Nephron (organoid): ENCODE data around the gene YBX1.
"Not testable (repeated sequence)": the region's sequence is repeated elsewhere in the genome, so short reads cannot be mapped to it uniquely, and the experiment has no call there.

Source experiments
- H3K27ac Mint-ChIP-seq, 3 experiments: 2 replicates each; pipeline ENCODE4 v1.8.0; 2020; ENCODE audit warnings: mixed read lengths in 3 of 3, mild to moderate bottlenecking in 2 of 3, moderate library complexity in 1 of 3
- H3K27me3 Mint-ChIP-seq: 2 replicates; pipeline ENCODE4 v1.8.0; 2021; ENCODE audit warnings: low read depth, mild to moderate bottlenecking, moderate library complexity, mixed read lengths
- H3K36me3 Mint-ChIP-seq: 2 replicates; pipeline ENCODE4 v1.8.0; 2020; ENCODE audit warnings: low read depth, mixed read lengths
- H3K4me1 Mint-ChIP-seq: 2 replicates; pipeline ENCODE4 v1.8.0; 2020; ENCODE audit warnings: mixed read lengths
- H3K4me3 Mint-ChIP-seq, 3 experiments: 2 replicates each; pipeline ENCODE4 v1.8.0; 2020; ENCODE audit warnings: mild to moderate bottlenecking in 3 of 3, mixed read lengths in 3 of 3, moderate library complexity in 2 of 3
- H3K9me3 Mint-ChIP-seq: 2 replicates; pipeline ENCODE4 v1.8.0; 2020; ENCODE audit warnings: mixed read lengths
- TF ChIP-seq, protein P1 (sequence below), 3 experiments: fragments of 200-600 bp; sonication (generic); IDR thresholded peaks; one replicate each; pipeline ENCODE4 v1.5.0; 2021; ENCODE audit warnings: antibody characterized with exemption in 3 of 3; ENCODE audit not compliant: unreplicated experiment in 3 of 3

The YBX1 gene

DNA sequence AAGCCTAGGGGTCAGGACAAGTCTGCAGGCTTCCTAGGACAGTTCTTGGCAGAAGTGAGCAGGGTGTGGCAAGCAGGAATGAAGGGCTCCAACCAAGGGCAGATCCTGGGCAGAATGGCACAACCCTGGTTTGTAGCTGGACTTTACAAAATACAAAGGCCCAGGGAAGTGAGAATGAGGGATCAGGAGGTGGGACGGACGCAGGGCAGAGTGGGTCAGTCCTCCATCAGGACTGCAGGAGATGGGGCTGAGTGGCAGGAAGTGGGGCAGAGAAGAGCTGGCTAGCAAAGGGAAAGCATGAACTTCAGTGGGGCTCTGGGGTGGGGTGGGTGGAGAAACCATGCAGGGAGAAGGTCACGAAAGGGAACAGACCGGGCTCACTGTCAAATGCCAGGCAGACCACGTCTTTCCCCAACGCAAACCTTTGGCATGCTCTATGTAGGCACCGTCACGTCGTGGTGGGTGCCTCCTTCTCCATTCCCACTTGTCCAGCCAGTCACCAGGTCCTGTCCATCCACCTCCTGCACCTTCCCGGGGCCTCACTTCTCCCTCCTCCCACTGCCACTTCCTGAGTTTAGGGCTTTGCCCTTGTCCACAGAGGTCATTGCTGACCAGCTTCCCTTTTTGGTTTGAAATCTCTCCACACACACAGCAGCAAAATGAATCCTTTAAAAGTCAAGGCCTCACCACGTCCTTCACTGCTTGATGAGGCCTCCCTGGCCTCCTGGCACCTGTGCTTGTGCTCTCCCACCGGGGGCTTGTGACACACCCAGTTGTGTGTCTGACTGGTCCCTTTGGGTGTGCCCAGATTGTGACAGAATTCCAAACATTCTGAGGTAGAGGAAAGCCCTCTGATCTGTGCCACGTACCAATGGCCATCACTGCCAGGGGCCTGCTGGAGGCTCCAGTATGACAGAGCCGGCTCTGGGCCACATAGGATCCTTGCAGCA, 66.5 kb downstream of the YBX1 start:
- Mint-ChIP-seq H3K4me3 (no peak overlapping the region), H3K4me1 (peaks cover 6% of the 10 kb centered on the region), H3K9me3 (peaks cover 11% of the 10 kb centered on the region), H3K27me3 (peaks cover 3% of the 10 kb centered on the region), H3K36me3 (peaks cover 70% of the 10 kb centered on the region), H3K27ac (no peak overlapping the region)
- TF ChIP-seq, protein P1, sequence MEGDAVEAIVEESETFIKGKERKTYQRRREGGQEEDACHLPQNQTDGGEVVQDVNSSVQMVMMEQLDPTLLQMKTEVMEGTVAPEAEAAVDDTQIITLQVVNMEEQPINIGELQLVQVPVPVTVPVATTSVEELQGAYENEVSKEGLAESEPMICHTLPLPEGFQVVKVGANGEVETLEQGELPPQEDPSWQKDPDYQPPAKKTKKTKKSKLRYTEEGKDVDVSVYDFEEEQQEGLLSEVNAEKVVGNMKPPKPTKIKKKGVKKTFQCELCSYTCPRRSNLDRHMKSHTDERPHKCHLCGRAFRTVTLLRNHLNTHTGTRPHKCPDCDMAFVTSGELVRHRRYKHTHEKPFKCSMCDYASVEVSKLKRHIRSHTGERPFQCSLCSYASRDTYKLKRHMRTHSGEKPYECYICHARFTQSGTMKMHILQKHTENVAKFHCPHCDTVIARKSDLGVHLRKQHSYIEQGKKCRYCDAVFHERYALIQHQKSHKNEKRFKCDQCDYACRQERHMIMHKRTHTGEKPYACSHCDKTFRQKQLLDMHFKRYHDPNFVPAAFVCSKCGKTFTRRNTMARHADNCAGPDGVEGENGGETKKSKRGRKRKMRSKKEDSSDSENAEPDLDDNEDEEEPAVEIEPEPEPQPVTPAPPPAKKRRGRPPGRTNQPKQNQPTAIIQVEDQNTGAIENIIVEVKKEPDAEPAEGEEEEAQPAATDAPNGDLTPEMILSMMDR (IDR thresholded peaks at IDR 0.05; ENCODE audit: unreplicated experiment in 3 of 3) = no peak

DNA sequence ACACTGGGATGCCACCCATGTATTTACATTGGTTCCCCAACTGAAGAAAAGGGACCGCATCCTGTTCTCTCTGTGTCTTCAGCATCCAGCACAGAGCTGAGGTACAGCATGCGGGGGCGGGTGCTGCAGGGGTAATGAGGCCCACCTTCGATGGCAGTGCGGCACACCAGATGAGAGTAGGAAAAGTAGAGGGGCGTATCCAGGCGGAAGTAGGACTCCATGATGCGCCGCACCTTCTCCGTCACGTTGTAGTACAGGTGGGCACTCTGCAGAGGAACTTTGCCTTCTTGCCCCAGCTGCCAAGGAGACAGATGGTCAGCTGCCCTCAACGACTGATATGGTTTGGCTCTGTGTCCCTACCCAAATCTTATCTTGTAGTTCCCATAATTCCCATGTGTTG, 67.8 kb downstream of the YBX1 start:
- no peak overlapping the region for H3K27ac Mint-ChIP-seq
- no peak overlapping the region for H3K4me3 Mint-ChIP-seq
- TF ChIP-seq, protein P1 (IDR thresholded peaks at IDR 0.05; ENCODE audit: unreplicated experiment in 3 of 3) = no peak
- H3K27me3 Mint-ChIP-seq = peaks cover 3% of the 10 kb centered on the region
- peaks cover 81% of the 10 kb centered on the region for H3K36me3 Mint-ChIP-seq
- peaks cover 11% of the 10 kb centered on the region for H3K9me3 Mint-ChIP-seq
- peaks cover 4% of the 10 kb centered on the region for H3K4me1 Mint-ChIP-seq

DNA sequence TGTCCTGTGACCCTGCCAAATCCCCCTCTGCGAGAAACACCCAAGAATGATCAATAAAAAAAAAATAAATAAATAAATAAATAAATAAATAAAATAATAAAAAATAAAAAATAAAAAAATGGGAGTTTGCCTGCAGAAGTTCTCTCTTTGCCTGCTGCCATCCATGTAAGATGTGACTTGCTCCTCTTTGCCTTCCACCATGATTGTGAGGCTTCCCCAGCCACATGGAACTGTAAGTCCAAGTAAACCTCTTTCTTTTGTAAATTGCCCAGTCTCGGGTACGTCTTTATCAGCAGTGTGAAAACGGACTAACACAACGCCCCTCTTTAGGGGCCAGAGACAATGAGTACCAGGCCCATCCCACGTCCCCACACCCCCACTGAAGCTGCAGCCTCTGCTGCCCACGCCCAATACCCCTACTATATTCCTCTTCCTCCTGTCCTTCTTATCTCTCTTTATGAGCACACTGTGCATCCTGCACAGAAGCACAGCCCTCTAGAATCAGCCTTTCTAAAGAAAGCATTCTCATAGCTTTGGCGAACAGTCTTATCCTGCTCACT, 69.4 kb downstream of the YBX1 start:
- not testable (repeated sequence) for H3K27ac Mint-ChIP-seq, H3K27me3 Mint-ChIP-seq

DNA sequence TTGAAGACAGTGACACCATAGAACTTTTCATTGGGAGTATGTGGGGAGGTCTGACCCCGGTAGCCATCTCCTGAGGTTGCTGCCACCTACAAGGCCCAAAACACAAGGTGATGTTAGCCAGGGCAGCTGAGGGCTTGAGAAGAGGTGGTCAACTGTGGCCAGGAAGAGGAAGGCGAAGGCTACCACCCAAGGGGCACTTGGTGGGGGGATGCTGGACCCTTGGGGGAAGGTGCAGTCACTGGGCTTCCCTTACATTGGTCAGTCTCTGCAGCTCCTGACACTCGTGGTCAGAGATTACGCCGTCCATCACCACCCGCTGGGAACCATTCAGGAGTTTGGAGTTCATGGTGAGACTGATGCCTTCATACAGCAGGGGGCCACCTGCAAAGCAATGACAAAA, 70.1 kb downstream of the YBX1 start:
- no peak overlapping the region for H3K27ac Mint-ChIP-seq
- H3K36me3 Mint-ChIP-seq = peaks cover 86% of the 10 kb centered on the region
- H3K27me3 Mint-ChIP-seq = peaks cover 3% of the 10 kb centered on the region
- H3K4me1 Mint-ChIP-seq = peaks cover 4% of the 10 kb centered on the region
- peaks cover 11% of the 10 kb centered on the region for H3K9me3 Mint-ChIP-seq
- no peak overlapping the region for H3K4me3 Mint-ChIP-seq
- TF ChIP-seq, protein P1 (IDR thresholded peaks at IDR 0.05; ENCODE audit: unreplicated experiment in 3 of 3) = no peak

More for the DNA sequence above, 69.4 kb downstream of the YBX1 start:
- peaks cover 85% of the 10 kb centered on the region for H3K36me3 Mint-ChIP-seq
- H3K9me3 Mint-ChIP-seq = peaks cover 11% of the 10 kb centered on the region
- not testable (repeated sequence) for H3K4me3 Mint-ChIP-seq, H3K4me1 Mint-ChIP-seq

DNA sequence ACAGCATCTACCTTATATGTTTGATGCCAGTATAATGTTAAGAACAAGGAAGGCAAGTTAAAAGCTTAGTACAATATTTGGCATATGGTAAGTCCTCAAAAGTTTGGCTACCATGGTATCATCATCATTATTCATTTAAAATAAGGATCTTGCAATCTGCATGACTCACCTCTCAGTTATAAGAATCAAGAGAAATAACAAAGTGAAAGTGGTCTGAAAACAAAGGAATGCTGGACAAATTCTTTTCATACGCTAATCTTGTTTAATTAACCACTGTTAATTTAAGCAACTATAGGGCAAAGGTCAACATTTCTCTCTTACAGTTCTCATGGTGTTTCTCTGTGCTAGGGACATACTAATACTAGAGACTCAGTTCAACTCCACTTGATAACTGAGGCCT, 70.9 kb downstream of the YBX1 start:
- H3K27ac Mint-ChIP-seq = no peak overlapping the region
- H3K4me1 Mint-ChIP-seq = peaks cover 4% of the 10 kb centered on the region
- peaks cover 3% of the 10 kb centered on the region for H3K27me3 Mint-ChIP-seq
- H3K36me3 Mint-ChIP-seq = peaks cover 87% of the 10 kb centered on the region
- TF ChIP-seq, protein P1 (IDR thresholded peaks at IDR 0.05; ENCODE audit: unreplicated experiment in 3 of 3) = no peak
- H3K4me3 Mint-ChIP-seq = no peak overlapping the region
- H3K9me3 Mint-ChIP-seq = peaks cover 11% of the 10 kb centered on the region
